ENCODE measurements around the gene MBP. TPM values are rescaled to one million over a fixed set of nuclear protein-coding genes. Genes with fewer than 3 reads are reported as not detected.

The MBP gene
- total RNA-seq, 4 donors from 2014 or later: 28.6 to 55.0 (median 50.4) TPM

DNA sequence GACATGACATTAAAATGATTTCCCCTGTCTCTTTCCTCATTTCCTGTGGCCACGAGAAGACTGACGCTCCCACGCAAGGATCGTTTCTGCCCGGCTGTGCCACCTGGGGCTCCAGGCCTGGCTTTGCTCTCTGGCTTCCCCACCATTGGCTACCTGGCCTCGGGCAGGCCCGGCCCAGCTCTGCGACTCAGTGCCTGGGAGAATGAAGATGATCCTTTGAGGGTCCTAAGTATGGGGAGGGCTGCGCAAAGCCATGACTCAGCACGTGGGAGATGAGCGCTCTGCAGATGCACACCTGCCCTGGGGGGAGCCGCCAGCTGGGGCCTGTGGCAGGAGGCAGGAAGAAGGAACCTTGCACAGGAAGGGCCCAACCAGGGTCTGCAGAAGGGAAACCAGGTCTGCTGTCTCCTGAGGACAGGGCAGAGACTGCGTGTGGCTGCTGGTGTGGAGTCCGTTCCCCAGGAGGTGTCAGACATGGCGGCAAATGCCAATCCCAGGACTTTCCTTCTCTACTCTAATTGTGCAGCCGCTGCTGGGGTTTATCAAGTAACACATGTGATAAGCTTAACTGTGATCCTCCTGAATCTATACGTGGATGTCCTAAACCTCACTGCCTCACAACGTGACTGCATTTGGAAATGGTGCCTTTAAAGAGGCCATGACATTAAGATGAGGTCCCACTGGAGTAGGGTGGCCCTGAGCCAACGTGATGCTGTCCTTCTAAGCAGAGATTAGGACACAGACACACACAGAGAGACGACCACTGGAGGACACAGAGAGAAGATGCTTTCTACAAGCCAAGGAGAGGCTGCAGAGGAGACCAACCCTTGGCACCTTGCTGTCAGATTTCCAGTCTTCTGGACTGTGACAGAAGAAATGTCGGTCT, 32.9 kb downstream of the MBP start:
- peak overlapping the region in 2 of 4 donors; percentile 86 to 100 for H3K27ac ChIP-seq
- H3K27me3 ChIP-seq: no peaks in the 10 kb centered on the region
- in situ Hi-C loops (cut with MboI; ENCODE audit: low sequenced_read_pairs in 4 of 4): no loop called here
- TF ChIP-seq, protein P1, sequence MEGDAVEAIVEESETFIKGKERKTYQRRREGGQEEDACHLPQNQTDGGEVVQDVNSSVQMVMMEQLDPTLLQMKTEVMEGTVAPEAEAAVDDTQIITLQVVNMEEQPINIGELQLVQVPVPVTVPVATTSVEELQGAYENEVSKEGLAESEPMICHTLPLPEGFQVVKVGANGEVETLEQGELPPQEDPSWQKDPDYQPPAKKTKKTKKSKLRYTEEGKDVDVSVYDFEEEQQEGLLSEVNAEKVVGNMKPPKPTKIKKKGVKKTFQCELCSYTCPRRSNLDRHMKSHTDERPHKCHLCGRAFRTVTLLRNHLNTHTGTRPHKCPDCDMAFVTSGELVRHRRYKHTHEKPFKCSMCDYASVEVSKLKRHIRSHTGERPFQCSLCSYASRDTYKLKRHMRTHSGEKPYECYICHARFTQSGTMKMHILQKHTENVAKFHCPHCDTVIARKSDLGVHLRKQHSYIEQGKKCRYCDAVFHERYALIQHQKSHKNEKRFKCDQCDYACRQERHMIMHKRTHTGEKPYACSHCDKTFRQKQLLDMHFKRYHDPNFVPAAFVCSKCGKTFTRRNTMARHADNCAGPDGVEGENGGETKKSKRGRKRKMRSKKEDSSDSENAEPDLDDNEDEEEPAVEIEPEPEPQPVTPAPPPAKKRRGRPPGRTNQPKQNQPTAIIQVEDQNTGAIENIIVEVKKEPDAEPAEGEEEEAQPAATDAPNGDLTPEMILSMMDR (IDR thresholded peaks at IDR 0.05 in 4 of 5, conservative IDR thresholded peaks at IDR 0.05 in 1 of 5): no peak
- no peak for TF ChIP-seq POLR2A (IDR thresholded peaks at IDR 0.05)
- DNase-seq (no peak), ATAC-seq (no peak)
- H3K9me3 ChIP-seq: no peaks in the 10 kb centered on the region
- H3K36me3 ChIP-seq: no peaks in the 10 kb centered on the region
- H3K4me3 ChIP-seq: no peak overlapping the region
- H3K4me1 ChIP-seq: peaks cover 60 to 65% of the 10 kb centered on the region in 2 donors
- intact Hi-C loops (cut with DNase I; ENCODE audit: low total_unique reads): no loop called here

- no peak for ATAC-seq
- peaks cover 50 to 62% of the 10 kb centered on the region in 2 donors for H3K4me1 ChIP-seq
Observed at GRCh38 chr18:77098538-77099174, 33.9 kb downstream of the MBP start.

DNA sequence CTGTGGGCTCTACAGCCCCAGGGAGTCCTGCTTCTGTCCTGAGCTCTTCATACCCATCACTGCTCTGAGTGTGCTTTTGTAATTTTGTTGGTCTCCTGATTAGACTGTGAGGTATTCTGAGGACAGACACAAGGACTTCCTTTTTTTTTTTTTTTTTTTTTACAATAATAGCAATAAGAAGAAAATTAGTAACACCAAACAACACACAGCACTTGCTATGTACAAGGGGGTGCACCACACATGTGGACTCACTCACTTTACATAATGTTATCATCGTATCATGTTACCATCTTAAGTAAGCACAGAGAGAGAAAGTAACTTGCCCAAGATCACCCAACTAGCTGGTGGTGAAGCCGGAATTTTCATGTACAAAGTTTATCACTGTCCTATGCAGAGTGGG, 34.6 kb downstream of the MBP start:
- ATAC-seq (no peak), DNase-seq (no peak)
- peak overlapping the region; percentile 43 to 100 (median 72) for H3K27ac ChIP-seq
- TF ChIP-seq, protein P1 (IDR thresholded peaks at IDR 0.05 in 4 of 5, conservative IDR thresholded peaks at IDR 0.05 in 1 of 5): no peak
- no peak for TF ChIP-seq POLR2A (IDR thresholded peaks at IDR 0.05)
- in situ Hi-C loops (cut with MboI; ENCODE audit: low sequenced_read_pairs in 4 of 4): no loop called here
- peaks cover 44 to 59% of the 10 kb centered on the region in 2 donors for H3K4me1 ChIP-seq
- no peaks in the 10 kb centered on the region for H3K36me3 ChIP-seq
- no peak overlapping the region for H3K4me3 ChIP-seq
- no peaks in the 10 kb centered on the region for H3K9me3 ChIP-seq
- intact Hi-C loops (cut with DNase I; ENCODE audit: low total_unique reads): no loop called here
- no peaks in the 10 kb centered on the region for H3K27me3 ChIP-seq

More at GRCh38 chr18:77098538-77099174, 33.9 kb downstream of the MBP start:
- in situ Hi-C loops (cut with MboI; ENCODE audit: low sequenced_read_pairs in 4 of 4) (no loop called here), intact Hi-C loops (cut with DNase I; ENCODE audit: low total_unique reads) (no loop called here)
- TF ChIP-seq, protein P1 (IDR thresholded peaks at IDR 0.05 in 4 of 5, conservative IDR thresholded peaks at IDR 0.05 in 1 of 5): no peak
- no peak for TF ChIP-seq POLR2A (IDR thresholded peaks at IDR 0.05)
- Histone ChIP-seq H3K27me3 (no peaks in the 10 kb centered on the region), H3K27ac (peak overlapping the region; percentile 27 to 100 (median 72)), H3K4me3 (no peak overlapping the region), H3K36me3 (no peaks in the 10 kb centered on the region), H3K9me3 (no peaks in the 10 kb centered on the region)
- DNase-seq: no peak

DNA sequence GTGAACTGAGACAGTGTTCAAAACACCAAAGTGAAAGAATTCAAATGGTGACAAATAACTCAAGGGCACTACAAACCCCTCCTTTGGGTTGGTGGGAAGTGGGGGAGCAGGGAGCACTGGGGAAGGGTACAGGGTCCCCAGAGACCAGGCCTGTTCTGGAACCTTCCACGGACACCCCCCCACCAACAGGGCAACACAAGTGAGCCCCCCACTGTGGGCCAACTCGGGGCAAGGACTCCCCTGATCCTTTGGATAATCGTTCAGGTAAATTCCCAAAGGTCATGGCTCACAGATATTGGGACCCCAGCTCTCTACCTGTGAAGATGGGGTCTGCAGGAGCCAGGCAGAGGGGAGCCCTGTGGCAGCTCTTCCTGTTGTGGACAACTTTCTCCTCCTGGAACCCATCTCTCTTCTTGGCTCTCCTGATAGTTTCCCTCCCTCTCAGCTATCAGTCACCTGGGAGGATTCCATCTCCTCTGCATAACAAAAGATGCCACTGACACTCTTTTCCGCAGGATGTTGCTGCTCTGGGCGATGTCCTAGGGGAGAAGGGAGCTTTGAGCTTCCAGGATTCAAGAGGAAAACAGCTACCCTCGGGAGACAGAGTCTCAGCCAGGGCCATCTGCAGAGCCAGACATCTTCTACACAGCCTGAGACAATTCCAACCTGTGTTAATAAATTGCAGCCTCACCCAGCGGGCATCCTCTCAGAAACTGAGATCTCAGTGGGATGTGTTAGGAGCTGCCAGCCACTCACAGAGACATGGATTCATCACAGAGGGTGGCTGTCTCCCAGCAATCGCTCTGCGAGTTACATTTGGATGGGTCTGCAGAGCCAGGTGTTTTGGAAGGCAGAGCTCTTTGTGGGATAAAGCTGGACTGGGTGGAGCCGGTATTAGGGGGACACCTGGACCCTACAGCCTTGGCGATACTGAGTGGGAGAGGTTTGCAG, 35.4 kb downstream of the MBP start:
- in situ Hi-C loops (cut with MboI; ENCODE audit: low sequenced_read_pairs in 4 of 4): no loop called here
- intact Hi-C loops (cut with DNase I; ENCODE audit: low total_unique reads): no loop called here
- ATAC-seq: no peak

More for the DNA sequence above, 35.4 kb downstream of the MBP start:
- no peak for DNase-seq
- Histone ChIP-seq H3K9me3 (no peaks in the 10 kb centered on the region), H3K27me3 (no peaks in the 10 kb centered on the region), H3K4me1 (peaks cover 36 to 53% of the 10 kb centered on the region in 2 donors), H3K36me3 (no peaks in the 10 kb centered on the region), H3K27ac (peak overlapping the region; percentile 17 to 100 (median 51)), H3K4me3 (no peak overlapping the region)
- TF ChIP-seq, protein P1 (IDR thresholded peaks at IDR 0.05 in 4 of 5, conservative IDR thresholded peaks at IDR 0.05 in 1 of 5): no peak
- TF ChIP-seq POLR2A (IDR thresholded peaks at IDR 0.05): no peak

Measured in gastrocnemius medialis (tissue), 4 donors.